ENCODE measurements around the gene CAMK1D.

CAMK1D gene

GRCh38 chr10:12657489-12657888 lies 308.1 kb downstream of the CAMK1D start:
- Histone ChIP-seq H3K4me1 (no peaks in the 10 kb centered on the region), H3K27me3 (no peaks in the 10 kb centered on the region), H3K9me3 (peaks cover 0 to 7% (median 3%) of the 10 kb centered on the region in 3 donors), H3K27ac (no peak overlapping the region), H3K36me3 (no peaks in the 10 kb centered on the region), H3K4me3 (no peak overlapping the region)
- intact Hi-C loops (cut with DNase I; ENCODE audit: low total_unique reads) = loop anchor here (2.0 kb wide), 1 partner anchor 393 kb away; no protein-coding TSS in a partner anchor
- no peak for TF ChIP-seq CTCF (IDR thresholded peaks at IDR 0.05)
- no peak for DNase-seq

- Histone ChIP-seq H3K4me3 (no peak overlapping the region), H3K36me3 (no peaks in the 10 kb centered on the region), H3K27me3 (no peaks in the 10 kb centered on the region), H3K27ac (no peak overlapping the region), H3K9me3 (peaks cover 0 to 7% (median 3%) of the 10 kb centered on the region in 3 donors), H3K4me1 (no peaks in the 10 kb centered on the region)
- no peak for TF ChIP-seq CTCF (IDR thresholded peaks at IDR 0.05)
- intact Hi-C loops (cut with DNase I; ENCODE audit: low total_unique reads) = no loop called here
- DNase-seq = no peak
Observed at GRCh38 chr10:12658526-12658925, 309.2 kb downstream of the CAMK1D start.

- Histone ChIP-seq H3K27me3 (no peaks in the 10 kb centered on the region), H3K36me3 (no peaks in the 10 kb centered on the region), H3K4me1 (no peaks in the 10 kb centered on the region), H3K27ac (no peak overlapping the region), H3K9me3 (no peaks in the 10 kb centered on the region), H3K4me3 (no peak overlapping the region)
- no peak for DNase-seq
- intact Hi-C loops (cut with DNase I; ENCODE audit: low total_unique reads) = no loop called here
- no peak for TF ChIP-seq CTCF (IDR thresholded peaks at IDR 0.05)
Observed at GRCh38 chr10:12659706-12660105, 310.4 kb downstream of the CAMK1D start.

- TF ChIP-seq CTCF (IDR thresholded peaks at IDR 0.05) = no peak
- no peak overlapping the region for H3K4me3 ChIP-seq
- DNase-seq = no peak
- no peak overlapping the region for H3K27ac ChIP-seq
- intact Hi-C loops (cut with DNase I; ENCODE audit: low total_unique reads) = no loop called here
- no peaks in the 10 kb centered on the region for H3K36me3 ChIP-seq
- no peaks in the 10 kb centered on the region for H3K4me1 ChIP-seq
- H3K27me3 ChIP-seq = no peaks in the 10 kb centered on the region
- no peaks in the 10 kb centered on the region for H3K9me3 ChIP-seq
Observed at GRCh38 chr10:12660812-12661211, 311.5 kb downstream of the CAMK1D start.

- intact Hi-C loops (cut with DNase I; ENCODE audit: low total_unique reads) = no loop called here
- Histone ChIP-seq H3K27me3 (no peaks in the 10 kb centered on the region), H3K9me3 (no peaks in the 10 kb centered on the region), H3K36me3 (no peaks in the 10 kb centered on the region), H3K4me3 (no peak overlapping the region), H3K27ac (no peak overlapping the region), H3K4me1 (no peaks in the 10 kb centered on the region)
- DNase-seq = no peak
- no peak for TF ChIP-seq CTCF (IDR thresholded peaks at IDR 0.05)
Observed at GRCh38 chr10:12661671-12662070, 312.3 kb downstream of the CAMK1D start.

GRCh38 chr10:12663863-12664262 lies 314.5 kb downstream of the CAMK1D start:
- Histone ChIP-seq H3K9me3 (no peaks in the 10 kb centered on the region), H3K4me3 (no peak overlapping the region), H3K36me3 (no peaks in the 10 kb centered on the region), H3K27me3 (no peaks in the 10 kb centered on the region), H3K27ac (no peak overlapping the region), H3K4me1 (no peaks in the 10 kb centered on the region)
- intact Hi-C loops (cut with DNase I; ENCODE audit: low total_unique reads) = no loop called here
- DNase-seq = no peak
- TF ChIP-seq CTCF (IDR thresholded peaks at IDR 0.05) = no peak
